GM19328 (cell line): ENCODE results near the gene ASB1.
"Not testable (repeated sequence)": the region's sequence is repeated elsewhere in the genome, so short reads cannot be mapped to it uniquely, and the experiment has no call there.

ENCODE experiments used
- ATAC-seq: cut with Tn5 transposase; IDR thresholded peaks from one replicate; pipeline ENCODE4 v1.9.1; 2021; ENCODE audit warnings: mild to moderate bottlenecking, moderate library complexity; ENCODE audit not compliant: unreplicated experiment

Gene ASB1

GRCh38 chr2:238441262-238442114, 14.8 kb downstream of the ASB1 start:
- ATAC-seq = no peak

DNA sequence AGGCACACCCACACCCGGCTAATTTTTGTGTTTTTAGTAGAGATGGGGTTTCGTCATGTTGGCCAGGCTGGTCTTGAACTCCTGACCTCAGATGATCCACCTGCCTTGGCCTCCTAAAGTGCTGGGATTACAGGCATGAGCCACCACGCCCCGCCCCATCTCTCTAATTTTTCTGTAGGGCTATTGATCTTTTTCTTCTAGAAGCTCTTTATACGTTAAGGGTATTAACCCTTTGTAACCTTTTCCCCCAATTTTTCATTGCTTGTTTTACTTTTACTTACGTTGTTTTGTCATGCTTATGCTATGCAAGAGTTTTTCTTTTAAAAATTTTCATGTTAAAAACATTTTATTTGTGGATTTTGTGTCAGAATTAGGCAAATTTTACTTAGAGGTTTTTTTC, 15.5 kb downstream of the ASB1 start:
- not testable (repeated sequence) for ATAC-seq

DNA sequence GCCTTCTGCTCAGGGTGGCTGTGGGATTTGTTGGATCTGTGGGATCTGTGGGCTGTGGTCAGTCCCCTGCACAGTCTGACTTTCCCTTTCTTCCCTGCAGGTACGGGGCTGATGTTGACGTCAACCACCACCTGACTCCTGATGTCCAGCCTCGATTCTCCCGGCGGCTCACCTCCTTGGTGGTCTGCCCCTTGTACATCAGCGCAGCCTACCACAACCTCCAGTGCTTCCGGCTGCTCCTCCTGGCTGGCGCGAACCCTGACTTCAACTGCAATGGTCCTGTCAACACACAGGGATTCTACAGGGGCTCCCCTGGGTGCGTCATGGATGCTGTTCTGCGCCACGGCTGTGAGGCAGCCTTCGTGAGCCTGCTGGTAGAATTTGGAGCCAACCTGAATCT, 17.5 kb downstream of the ASB1 start:
- ATAC-seq = no peak

- no peak for ATAC-seq
Observed at GRCh38 chr2:238445409-238446190, 18.9 kb downstream of the ASB1 start.

DNA sequence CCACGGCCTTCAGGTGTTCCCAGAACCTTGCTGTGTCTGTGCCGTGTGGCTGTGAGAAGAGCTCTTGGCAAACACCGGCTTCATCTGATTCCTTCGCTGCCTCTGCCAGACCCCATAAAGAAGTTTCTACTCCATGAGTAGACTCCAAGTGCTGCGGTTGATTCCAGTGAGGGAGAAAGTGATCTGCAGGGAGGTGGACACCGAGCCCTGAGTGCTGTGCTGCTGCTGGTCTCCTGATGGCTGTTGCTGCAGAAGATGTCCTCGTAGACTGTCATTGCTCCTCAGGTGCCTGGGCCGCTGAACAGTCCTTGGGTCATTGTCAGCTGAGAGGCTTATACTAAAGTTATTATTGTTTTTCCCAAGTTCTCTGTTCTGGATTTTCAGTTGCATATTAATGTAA, 19.6 kb downstream of the ASB1 start:
- no peak for ATAC-seq

GRCh38 chr2:238448031-238448955, 21.6 kb downstream of the ASB1 start:
- no peak for ATAC-seq

GRCh38 chr2:238449241-238449640, 22.5 kb downstream of the ASB1 start:
- ATAC-seq = no peak

DNA sequence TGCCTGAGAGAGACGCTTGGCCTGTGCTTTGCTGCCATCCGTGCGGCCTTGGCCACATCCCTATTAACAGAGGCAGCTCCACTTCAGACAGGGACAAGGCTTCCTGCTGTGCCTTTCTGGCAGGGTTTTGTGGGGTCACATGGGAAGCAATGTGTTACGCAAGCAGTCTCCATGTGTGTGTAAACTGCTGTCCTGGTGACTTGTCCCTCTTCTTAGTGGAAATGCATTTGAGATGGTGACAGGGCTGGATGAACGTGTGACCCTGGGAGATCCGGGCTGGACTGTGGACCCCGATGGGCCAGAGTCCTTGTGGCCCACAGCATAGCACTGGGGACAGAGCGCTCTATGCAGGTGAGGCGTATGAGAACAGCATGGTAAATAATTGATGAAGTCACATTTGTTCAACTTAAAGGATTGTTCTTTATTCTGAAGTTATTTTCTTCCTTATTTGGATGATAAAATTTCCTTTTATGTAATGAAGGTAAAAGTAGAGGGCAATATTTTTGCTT, 23.2 kb downstream of the ASB1 start:
- no peak for ATAC-seq

DNA sequence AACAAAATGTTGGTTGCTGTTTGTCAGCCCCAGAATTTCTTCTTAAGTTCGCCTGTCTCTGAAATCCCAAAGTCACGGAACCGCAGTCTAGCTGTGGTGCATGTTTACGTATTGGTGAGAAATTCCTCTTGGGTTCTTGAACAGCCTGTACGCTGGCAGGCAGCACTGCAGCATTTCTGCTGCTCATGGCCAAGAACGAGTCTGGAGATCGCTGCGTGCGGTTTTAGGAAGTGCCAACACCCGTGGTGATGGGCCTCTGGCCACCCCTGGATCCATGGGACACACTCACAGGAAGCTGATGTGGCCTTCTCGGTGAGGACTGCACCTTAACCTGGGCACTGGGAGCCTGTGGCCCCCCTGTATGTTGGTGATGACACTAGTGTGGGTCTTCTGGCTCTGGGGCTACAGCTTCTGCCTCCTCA, 23.7 kb downstream of the ASB1 start:
- ATAC-seq = no peak

DNA sequence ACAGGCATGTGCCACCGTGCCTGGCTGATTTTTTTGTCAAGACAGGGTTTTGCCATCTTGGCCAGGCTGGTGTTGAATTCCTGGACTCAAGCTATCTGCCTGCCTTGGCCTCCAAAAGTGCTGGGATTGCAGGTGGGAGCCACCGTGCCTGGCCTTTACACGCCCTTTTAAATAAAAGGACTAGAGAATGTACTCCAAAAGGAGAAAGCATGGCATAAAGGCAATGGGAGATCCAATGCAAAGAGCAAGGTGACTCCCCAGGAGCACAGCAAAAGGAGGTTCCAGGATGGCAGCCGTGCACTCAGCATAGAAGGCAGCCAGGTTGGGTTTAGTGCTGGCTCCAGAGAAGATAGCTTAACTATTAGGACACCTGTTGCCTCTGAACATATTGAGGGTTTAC, 27.1 kb downstream of the ASB1 start:
- no peak for ATAC-seq

- no peak for ATAC-seq
Observed at GRCh38 chr2:238456449-238456848, 29.7 kb downstream of the ASB1 start.

DNA sequence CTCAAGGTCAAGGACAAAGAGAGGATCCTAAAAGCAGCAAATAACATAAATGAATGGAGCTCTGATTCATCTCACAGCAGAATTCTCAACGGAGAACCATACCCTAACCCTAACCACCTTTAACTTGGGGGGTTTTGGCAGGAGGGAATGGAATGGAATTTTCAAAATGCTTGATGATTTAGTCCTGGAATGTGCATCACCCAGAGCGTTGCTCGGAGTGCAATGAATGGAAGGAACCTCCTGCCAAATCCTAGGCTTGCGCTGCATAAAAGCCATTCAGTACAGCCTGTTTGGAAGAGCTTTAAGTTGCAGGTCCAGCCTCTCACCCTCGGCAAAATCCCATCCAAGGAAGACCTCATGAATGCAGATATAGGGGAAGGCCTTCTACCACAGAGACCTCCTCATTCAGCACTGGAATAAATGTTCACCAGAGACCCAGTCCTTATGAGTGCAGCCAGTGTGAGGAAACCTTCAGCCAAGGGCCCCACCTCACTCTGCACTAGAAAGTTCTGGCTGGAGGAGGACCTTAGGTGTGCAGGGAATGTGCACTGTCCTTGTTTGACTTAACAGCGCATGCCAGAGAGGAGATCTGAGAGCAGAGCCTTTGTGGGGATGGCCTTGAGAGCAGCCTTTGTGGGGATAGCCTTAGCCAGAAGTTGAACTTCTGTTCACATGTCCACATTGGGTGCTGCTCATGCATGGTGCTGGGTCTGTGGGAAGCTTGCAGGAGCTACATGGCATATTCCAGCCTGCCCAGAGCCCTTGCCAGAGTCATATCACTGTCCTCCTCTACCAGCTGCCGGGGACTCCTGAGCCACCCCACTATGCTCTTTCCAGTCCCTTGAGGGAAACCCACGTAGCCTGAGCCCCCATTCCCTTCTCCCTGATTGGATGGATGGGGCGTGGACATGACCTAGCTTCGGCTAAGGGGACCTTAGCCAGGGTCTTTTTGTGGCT, 30.5 kb downstream of the ASB1 start:
- no peak for ATAC-seq

DNA sequence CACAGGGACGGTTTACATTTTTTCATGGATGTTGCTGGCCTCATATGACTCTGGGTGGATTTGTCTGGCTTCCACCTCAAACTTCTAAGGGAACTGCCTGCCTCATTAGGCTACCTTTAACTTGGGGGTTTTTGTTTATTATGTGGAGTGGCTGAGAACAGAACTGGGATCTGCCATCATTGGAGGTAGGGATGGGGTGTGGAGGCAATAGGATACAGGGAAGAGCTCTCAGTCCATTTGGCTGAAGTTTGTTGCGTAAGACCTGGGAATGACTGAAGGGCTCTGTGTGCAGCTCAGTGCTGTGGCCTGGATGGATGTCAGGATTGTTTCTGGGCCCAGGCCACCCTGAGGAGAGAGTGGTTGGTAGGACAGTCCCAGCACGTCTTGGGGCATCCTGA, 31.2 kb downstream of the ASB1 start:
- ATAC-seq = no peak

GRCh38 chr2:238458651-238459050, 31.9 kb downstream of the ASB1 start:
- ATAC-seq = no peak

- no peak for ATAC-seq
Observed at GRCh38 chr2:238459081-238459629, 32.4 kb downstream of the ASB1 start.

GRCh38 chr2:238461051-238461450, 34.3 kb downstream of the ASB1 start:
- no peak for ATAC-seq

DNA sequence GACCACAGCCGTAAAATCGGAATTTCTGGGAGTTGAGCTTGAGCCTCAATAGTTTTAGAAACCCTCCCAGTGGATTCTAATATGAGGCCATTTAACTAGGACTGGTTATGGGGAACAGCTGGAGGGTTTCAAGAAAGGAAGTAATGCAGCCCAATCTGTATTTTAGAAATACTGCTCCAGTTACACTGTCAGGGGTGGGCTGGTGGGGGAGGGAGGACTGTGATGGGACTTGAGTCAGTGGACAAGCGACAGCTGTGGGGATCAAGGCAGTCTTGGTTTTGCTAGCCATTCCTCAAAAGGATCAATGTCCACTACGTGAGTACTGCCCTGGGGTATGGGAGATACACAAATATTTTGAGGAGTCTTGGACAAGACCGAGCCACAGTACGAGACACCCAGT, 34.8 kb downstream of the ASB1 start:
- no peak for ATAC-seq

- no peak for ATAC-seq
Observed at GRCh38 chr2:238461916-238462315, 35.2 kb downstream of the ASB1 start.

- no peak for ATAC-seq
Observed at GRCh38 chr2:238462782-238463396, 36.2 kb downstream of the ASB1 start.
